HCT116 (cell line): ENCODE measurements around the gene SLC39A5. TPM values are rescaled to one million over a fixed set of nuclear protein-coding genes. Genes with fewer than 3 reads are reported as not detected.

ENCODE experiments used
- ATAC-seq: fragments of 200-7000 bp; cut with Tn5 transposase; 2 replicates; pipeline ENCODE4 v1.9.1; 2020; ENCODE audit warnings: mild to moderate bottlenecking, moderate library complexity
- BruUV-seq: library from RNA; stranded (reverse); fragments of 400-500 nt; replicated peaks from 2 replicates; lab custom pipeline; 2021; lab: Mats Ljungman, UMichigan
- CTCF ChIA-PET: fragments of 300-600 bp; sonication (Branson Sonifier 250); formaldehyde crosslinking; loops from one replicate; lab custom pipeline; 2021; ENCODE audit warnings: antibody characterized with exemption; lab: Charles Lee
- POLR2A ChIA-PET: fragments of 300-600, 350-600 bp; sonication (Branson Sonifier 250); formaldehyde crosslinking; loops from one replicate; lab custom pipeline; 2021; ENCODE audit warnings: antibody characterized with exemption; lab: Charles Lee
- RAD21 ChIA-PET, 2 experiments: fragments of 300-600 bp; sonication (Branson Sonifier 250); formaldehyde crosslinking; loops; one replicate each; lab custom pipeline; 2023; ENCODE audit warnings: low total read pairs in 2 of 2; ENCODE audit not compliant: uncharacterized antibody in 2 of 2, unreplicated experiment in 2 of 2, low non-redundant PET in 1 of 2; lab: Charles Lee
- DNase-seq: peaks from one replicate; pipeline ENCODE4 v3.0.0-alpha.2; 2010; ENCODE audit warnings: low read depth, low spot score
- H2AFZ ChIP-seq: fragments of 200-600 bp; shearing (Covaris generic), sonication (generic); 2 replicates; pipeline ENCODE4 v1.6.1; 2017; ENCODE audit warnings: low read depth, mixed run types, mixed read lengths, antibody characterized with exemption, low read length; ENCODE audit not compliant: poor library complexity, severe bottlenecking
- H3K27ac ChIP-seq: 2 replicates; pipeline ENCODE4 v1.5.1; 2012; ENCODE audit warnings: low read depth, low read length
- H3K27me3 ChIP-seq: fragments of 200-600 bp; sonication (generic); 2 replicates; pipeline ENCODE4 v1.6.1; 2016; ENCODE audit warnings: mixed run types, low read length, mixed read lengths; ENCODE audit not compliant: insufficient read depth
- H3K36me3 ChIP-seq, 2 experiments: fragments of 200-500 bp in 1 of 2; fragments of 200-600 bp in 1 of 2; sonication (Bioruptor generic) in 1 of 2; sonication (generic) in 1 of 2; 2 replicates each; pipeline versions ENCODE4 v1.5.1 to v1.6.1; 2014 to 2016; ENCODE audit warnings: low read length in 2 of 2, inconsistent platforms in 1 of 2, mixed read lengths in 1 of 2, mixed run types in 1 of 2; ENCODE audit not compliant: insufficient read depth in 2 of 2, control insufficient read depth in 1 of 2
- H3K4me1 ChIP-seq, 2 experiments: fragments of 200-600 bp in 1 of 2; sonication (generic) in 1 of 2; 2 replicates each; pipeline versions ENCODE4 v1.5.1 to v1.6.1; 2012 to 2017; ENCODE audit warnings: low read length in 2 of 2, inconsistent platforms in 1 of 2, mild to moderate bottlenecking in 1 of 2, mixed read lengths in 1 of 2, mixed run types in 1 of 2, moderate library complexity in 1 of 2; ENCODE audit not compliant: insufficient read depth in 2 of 2, control insufficient read depth in 1 of 2
- H3K4me2 ChIP-seq: fragments of 200-600 bp; sonication (generic); 2 replicates; pipeline ENCODE4 v1.6.1; 2017; ENCODE audit warnings: mixed run types, low read length, mixed read lengths
- H3K4me3 ChIP-seq, 2 experiments: fragments of 200-600 bp in 1 of 2; sonication (generic) in 1 of 2; replicated peaks in 1 of 2; 2 replicates each; pipeline ENCODE4 v1.5.1; 2011 to 2016; ENCODE audit warnings: low read length in 2 of 2, control low read depth in 1 of 2, low read depth in 1 of 2, mild to moderate bottlenecking in 1 of 2, mixed read lengths in 1 of 2, mixed run types in 1 of 2
- H3K79me2 ChIP-seq: fragments of 200-600 bp; sonication (generic); 2 replicates; pipeline ENCODE4 v1.6.1; 2017; ENCODE audit warnings: mild to moderate bottlenecking, mixed run types, low read length, moderate library complexity, mixed read lengths; ENCODE audit not compliant: insufficient read depth
- H3K9ac ChIP-seq: fragments of 200-600 bp; sonication (generic); 2 replicates; pipeline ENCODE4 v1.6.1; 2016; ENCODE audit warnings: low read length, mixed read lengths
- H3K9me2 ChIP-seq: fragments of 200-600 bp; sonication (generic), shearing (Covaris generic); 2 replicates; pipeline ENCODE4 v1.6.1; 2017; ENCODE audit warnings: mixed run types, mild to moderate bottlenecking, moderate library complexity; ENCODE audit not compliant: insufficient read depth
- H3K9me3 ChIP-seq, 2 experiments: fragments of 200-500 bp in 1 of 2; fragments of 200-600 bp in 1 of 2; sonication (Bioruptor generic) in 1 of 2; sonication (generic) in 1 of 2; 2 replicates each; pipeline ENCODE4 v1.6.1; 2014 to 2017; ENCODE audit warnings: low read length in 2 of 2, mixed read lengths in 2 of 2, inconsistent platforms in 1 of 2, low read depth in 1 of 2, mild to moderate bottlenecking in 1 of 2, mixed run types in 1 of 2, moderate library complexity in 1 of 2; ENCODE audit not compliant: control insufficient read depth in 1 of 2, insufficient read depth in 1 of 2
- H4K20me1 ChIP-seq: fragments of 200-600 bp; sonication (generic), shearing (Covaris generic); 2 replicates; pipeline ENCODE4 v1.6.1; 2017; ENCODE audit warnings: mixed run types, mild to moderate bottlenecking, moderate library complexity; ENCODE audit not compliant: insufficient read depth
- CEBPB ChIP-seq: IDR thresholded peaks from 2 replicates; pipeline ENCODE4 v1.6.1; 2012; ENCODE audit warnings: low read depth
- CTCF ChIP-seq, 3 experiments: fragments of 200-600 bp in 1 of 3; sonication (generic) in 1 of 3; IDR thresholded peaks in 2 of 3; conservative IDR thresholded peaks in 1 of 3; 2 replicates each; pipeline ENCODE4 v1.5.1; 2012 to 2017; ENCODE audit warnings: low read depth in 2 of 3, low read length in 2 of 3, antibody characterized with exemption in 1 of 3, borderline replicate concordance in 1 of 3, control low read depth in 1 of 3, mild to moderate bottlenecking in 1 of 3, mixed read lengths in 1 of 3, mixed run types in 1 of 3, moderate library complexity in 1 of 3; ENCODE audit not compliant: insufficient read depth in 1 of 3
- EGR1 ChIP-seq: IDR thresholded peaks from 2 replicates; pipeline ENCODE4 v1.6.1; 2012; ENCODE audit warnings: low read depth
- EZH2 ChIP-seq: fragments of 200-600 bp; sonication (generic); IDR thresholded peaks from 2 replicates; pipeline ENCODE4 v1.6.1; 2017; ENCODE audit warnings: antibody characterized with exemption, mixed run types
- MAX ChIP-seq: IDR thresholded peaks from 2 replicates; pipeline ENCODE4 v1.6.1; 2012
- POLR2A ChIP-seq: IDR thresholded peaks from 2 replicates; pipeline ENCODE4 v1.7.0; 2011; ENCODE audit warnings: borderline replicate concordance; ENCODE audit not compliant: insufficient read depth, insufficient read length; ENCODE audit errors: extremely low read depth
- RAD21 ChIP-seq: IDR thresholded peaks from 2 replicates; pipeline ENCODE4 v1.6.1; 2012; ENCODE audit warnings: low read depth, mild to moderate bottlenecking
- SIN3A ChIP-seq: IDR thresholded peaks from 2 replicates; pipeline ENCODE4 v1.6.1; 2012; ENCODE audit warnings: low read depth
- SP1 ChIP-seq: IDR thresholded peaks from 2 replicates; pipeline ENCODE4 v1.6.1; 2012; ENCODE audit warnings: low read depth
- intact Hi-C: fragments of 100-400 bp; cut with micrococcal nuclease; formaldehyde crosslinking; loops from 2 replicates; pipeline ENCODE4 v1.10.0; 2022
- total RNA-seq: library from RNA; stranded (reverse); gene quantifications from one replicate; pipeline ENCODE4 v1.2.1, GENCODE V29; 2021; ENCODE audit not compliant: unreplicated experiment

Gene SLC39A5
- total RNA-seq, 1 experiment from 2014 or later: 0.66 TPM

- TF ChIP-seq MAX: no peak
- TF ChIP-seq SIN3A: no peak
- no peak for TF ChIP-seq EGR1
- TF ChIP-seq CEBPB: no peak
- TF ChIP-seq EZH2: no peak
- no peak for TF ChIP-seq SP1
- no peak for TF ChIP-seq RAD21
Observed at GRCh38 chr12:56257071-56257470, 27.2 kb downstream of the SLC39A5 start (continued).

- no peak for DNase-seq
- H3K27ac ChIP-seq: peak overlapping the region; percentile 82
- RAD21 ChIA-PET: interaction anchor here in 1 of 2 experiments (0.6 kb wide), 1 partner anchor 100 kb away, joined by 3 read pairs; no protein-coding TSS in a partner anchor
- H4K20me1 ChIP-seq: no peaks in the 10 kb centered on the region
- H3K36me3 ChIP-seq: peaks cover 26 to 43% of the 10 kb centered on the region in 2 experiments
- H3K9me2 ChIP-seq: no peaks in the 10 kb centered on the region
- peak overlapping the region; percentile 71 to 89 for H3K4me3 ChIP-seq
- intact Hi-C loops: loop anchor here (1.0 to 5.0 kb wide), 2 partner anchors 35 to 64 kb away; partner anchors contain the start of genes NABP2 and RNF41
- H2AFZ ChIP-seq: no peak overlapping the region
- CTCF ChIA-PET: interaction anchor here (1.7 kb wide), 2 partner anchors 9 to 68 kb away, joined by 8 to 11 read pairs; partner anchors contain the start of genes COQ10A and SMARCC2
- BruUV-seq: no TSS peak
- peaks cover 26 to 48% of the 10 kb centered on the region in 2 experiments for H3K4me1 ChIP-seq
- peak overlapping the region; percentile 97 for H3K4me2 ChIP-seq
- peaks cover 30% of the 10 kb centered on the region for H3K79me2 ChIP-seq
- H3K9me3 ChIP-seq: no peaks in the 10 kb centered on the region
- H3K9ac ChIP-seq: peak overlapping the region; percentile 89
- no peaks in the 10 kb centered on the region for H3K27me3 ChIP-seq
- POLR2A ChIA-PET: interaction anchor here (0.6 kb wide), 1 partner anchor 36 kb away, joined by 3 read pairs; the partner anchor contains the start of gene RNF41
- peak; percentile 58 for ATAC-seq
- peak; percentile 16 for TF ChIP-seq POLR2A
- peak in 2 of 3 experiments; percentile 3 to 28; a peak in 2 of 6 replicates for TF ChIP-seq CTCF (IDR thresholded peaks at IDR 0.05 in 2 of 3, conservative IDR thresholded peaks at IDR 0.05 in 1 of 3; ENCODE audit: borderline replicate concordance in 1 of 3, insufficient read depth in 1 of 3, low read depth in 2 of 3, low read length in 2 of 3)
- no peak for TF ChIP-seq CEBPB
- TF ChIP-seq, all 23 proteins: peak for 2
Observed at GRCh38 chr12:56257491-56258067, 27.7 kb downstream of the SLC39A5 start.
